ENCODE measurements around the gene ANKRD36. TPM values are rescaled to one million over a fixed set of nuclear protein-coding genes. Genes with fewer than 3 reads are reported as not detected.
"Not testable (repeated sequence)": the region's sequence is repeated elsewhere in the genome, so short reads cannot be mapped to it uniquely, and the experiment has no call there.

ANKRD36 gene
- 10 to 100 TPM; 18.8 to 20.4 TPM for total RNA-seq
- 11.2 TPM for polyA plus RNA-seq

GRCh38 chr2:97113050-97113881 is at the start of gene ANKRD36:
Gene ANKRD36, plus strand, starts transcription at chr2:97113153. Its CDS starts 587 bp downstream, at chr2:97113740.
- not testable (repeated sequence) for H3K4me1 ChIP-seq (ENCODE audit: insufficient read depth, low read length); H3K4me1 Mint-ChIP-seq; H3K27me3 ChIP-seq (ENCODE audit: insufficient read depth, low read length, poor library complexity, severe bottlenecking); H3K36me3 ChIP-seq (ENCODE audit: insufficient read depth, low read length); H3K9me3 Mint-ChIP-seq; H3K9me3 ChIP-seq (ENCODE audit: low read length)
- peak within 1 kb of the TSS; percentile 94 to 99 (median 98) for H3K27ac Mint-ChIP-seq
- DNase-seq = peak; percentile 76 to 90 (median 86)
- Histone ChIP-seq H3K27ac (ENCODE audit: low read depth, low read length) (peak within 1 kb of the TSS; percentile 72), H3K4me3 (ENCODE audit: low read length) (peak within 1 kb of the TSS; percentile 83)
- H3K36me3 Mint-ChIP-seq = peaks cover 0 to 11% (median 0%) of the 10 kb centered on the region in 3 donors
- CTCF ChIA-PET = interaction anchor here (0.7 to 2.9 kb wide), 13 partner anchors 9 to 515 kb away, joined by 3 to 22 read pairs (median 4); partner anchors contain the start of gene ANKRD39
- POLR2A ChIA-PET = interaction anchor here (1.3 to 1.6 kb wide), 2 partner anchors 150 to 255 kb away, joined by 4 to 8 read pairs; partner anchors contain the start of gene ANKRD39
- H3K4me3 Mint-ChIP-seq = peak within 1 kb of the TSS; percentile 98 to 100 (median 99)
- H3K27me3 Mint-ChIP-seq = peaks cover 11 to 22% of the 10 kb centered on the region in 2 donors

DNA sequence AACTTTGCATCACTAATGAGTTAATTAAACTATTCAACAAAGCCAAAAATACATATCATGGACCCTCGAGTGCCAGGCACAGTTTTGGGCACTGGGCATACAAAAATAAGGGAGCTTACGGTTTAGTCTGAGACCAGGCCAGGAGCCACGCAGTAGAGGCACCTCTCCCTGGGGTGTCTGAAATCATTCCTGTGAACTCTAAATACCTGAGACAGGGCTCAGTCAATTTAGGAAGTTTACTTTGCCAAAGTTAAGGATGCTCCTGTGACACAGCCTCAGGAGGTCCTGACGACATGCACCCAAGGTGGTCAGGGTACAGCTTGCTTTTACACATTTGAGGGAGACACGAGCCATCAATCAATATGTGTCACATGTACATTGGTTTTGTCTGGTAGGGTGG is 46.9 kb upstream of the ANKRD36 start:
- H3K27me3 ChIP-seq (ENCODE audit: insufficient read depth, low read length, poor library complexity, severe bottlenecking); H3K36me3 Mint-ChIP-seq; H3K4me3 ChIP-seq (ENCODE audit: low read length); CTCF ChIA-PET; H3K36me3 ChIP-seq (ENCODE audit: insufficient read depth, low read length); DNase-seq; H3K9me3 Mint-ChIP-seq; POLR2A ChIA-PET; H3K27ac ChIP-seq (ENCODE audit: low read depth, low read length); H3K4me1 ChIP-seq (ENCODE audit: insufficient read depth, low read length); H3K4me3 Mint-ChIP-seq; H3K27ac Mint-ChIP-seq; H3K4me1 Mint-ChIP-seq; H3K9me3 ChIP-seq (ENCODE audit: low read length): not testable (repeated sequence)
- peaks cover 9 to 22% of the 10 kb centered on the region in 2 donors for H3K27me3 Mint-ChIP-seq

- ChIA-PET POLR2A (no interaction called here), CTCF (no interaction called here)
- H3K9me3 Mint-ChIP-seq = no peaks in the 10 kb centered on the region
- H3K36me3 Mint-ChIP-seq = no peaks in the 10 kb centered on the region
- peaks cover 9 to 22% of the 10 kb centered on the region in 2 donors for H3K27me3 Mint-ChIP-seq
- H3K27ac Mint-ChIP-seq = no peak overlapping the region
- no peak overlapping the region for H3K4me3 ChIP-seq (ENCODE audit: low read length)
- no peak for DNase-seq
- H3K4me1 ChIP-seq (ENCODE audit: insufficient read depth, low read length) = no peaks in the 10 kb centered on the region
- no peaks in the 10 kb centered on the region for H3K27me3 ChIP-seq (ENCODE audit: insufficient read depth, low read length, poor library complexity, severe bottlenecking)
- H3K4me1 Mint-ChIP-seq = no peaks in the 10 kb centered on the region
- no peaks in the 10 kb centered on the region for H3K9me3 ChIP-seq (ENCODE audit: low read length)
- no peak overlapping the region for H3K27ac ChIP-seq (ENCODE audit: low read depth, low read length)
- H3K36me3 ChIP-seq (ENCODE audit: insufficient read depth, low read length) = no peaks in the 10 kb centered on the region
- H3K4me3 Mint-ChIP-seq = no peak overlapping the region
These were observed 45.5 kb upstream of the ANKRD36 start for GRCh38 chr2:97067279-97068004.

GRCh38 chr2:97068074-97068473 is 44.9 kb upstream of the ANKRD36 start:
- Histone ChIP-seq H3K27me3 (ENCODE audit: insufficient read depth, low read length, poor library complexity, severe bottlenecking) (no peaks in the 10 kb centered on the region), H3K4me1 (ENCODE audit: insufficient read depth, low read length) (no peaks in the 10 kb centered on the region), H3K27ac (ENCODE audit: low read depth, low read length) (no peak overlapping the region), H3K36me3 (ENCODE audit: insufficient read depth, low read length) (no peaks in the 10 kb centered on the region), H3K9me3 (ENCODE audit: low read length) (no peaks in the 10 kb centered on the region), H3K4me3 (ENCODE audit: low read length) (no peak overlapping the region)
- DNase-seq = no peak
- Mint-ChIP-seq H3K36me3 (no peaks in the 10 kb centered on the region), H3K4me3 (no peak overlapping the region), H3K27me3 (peaks cover 9 to 18% of the 10 kb centered on the region in 2 donors), H3K27ac (no peak overlapping the region), H3K9me3 (no peaks in the 10 kb centered on the region), H3K4me1 (no peaks in the 10 kb centered on the region)
- CTCF ChIA-PET = no interaction called here
- POLR2A ChIA-PET = no interaction called here

DNA sequence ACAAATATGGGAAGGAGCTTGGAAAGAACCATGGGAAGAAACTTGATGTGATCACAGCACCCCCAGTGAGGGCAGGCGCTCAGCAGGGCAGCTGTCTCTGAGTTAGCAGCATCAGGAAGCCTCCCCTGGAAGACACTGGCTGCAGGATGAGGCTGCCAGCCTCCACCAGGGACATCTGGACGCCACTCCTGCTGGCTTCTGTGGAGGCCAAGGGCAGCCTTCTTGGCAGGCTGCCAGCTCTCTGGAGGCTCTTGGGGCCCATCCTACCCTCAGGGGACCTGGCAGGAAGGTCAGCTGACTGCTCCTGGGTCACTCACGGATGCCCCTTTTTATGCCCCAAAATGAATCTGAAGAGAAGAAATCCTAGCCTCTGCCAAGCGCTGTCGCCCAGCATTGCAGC is 44.2 kb upstream of the ANKRD36 start:
- POLR2A ChIA-PET; CTCF ChIA-PET; H3K27ac Mint-ChIP-seq; H3K9me3 Mint-ChIP-seq; H3K27ac ChIP-seq (ENCODE audit: low read depth, low read length); H3K9me3 ChIP-seq (ENCODE audit: low read length); DNase-seq; H3K36me3 Mint-ChIP-seq; H3K4me3 ChIP-seq (ENCODE audit: low read length); H3K36me3 ChIP-seq (ENCODE audit: insufficient read depth, low read length); H3K4me3 Mint-ChIP-seq; H3K4me1 Mint-ChIP-seq; H3K4me1 ChIP-seq (ENCODE audit: insufficient read depth, low read length); H3K27me3 ChIP-seq (ENCODE audit: insufficient read depth, low read length, poor library complexity, severe bottlenecking): not testable (repeated sequence)
- peaks cover 9 to 18% of the 10 kb centered on the region in 2 donors for H3K27me3 Mint-ChIP-seq

DNA sequence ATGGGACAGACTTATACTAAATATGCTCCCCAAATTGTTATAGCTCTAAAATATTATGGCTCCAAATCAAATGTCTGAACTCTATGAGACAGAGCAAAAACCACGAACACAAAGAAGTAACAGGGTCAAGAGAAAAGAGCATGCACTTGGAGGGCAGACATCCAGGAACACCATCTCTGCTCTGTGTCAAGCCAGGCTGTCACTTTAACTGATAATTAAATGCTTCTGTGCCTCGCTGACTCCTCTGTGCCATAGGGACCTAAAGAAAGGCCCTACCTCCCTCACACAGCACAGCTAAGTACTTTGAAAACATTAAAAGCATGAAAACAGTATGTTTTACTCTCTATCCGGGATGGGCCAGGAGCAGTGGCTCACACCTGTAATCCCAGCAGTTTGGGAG is 42.0 kb upstream of the ANKRD36 start:
- POLR2A ChIA-PET; H3K4me3 Mint-ChIP-seq; H3K27me3 ChIP-seq (ENCODE audit: insufficient read depth, low read length, poor library complexity, severe bottlenecking); CTCF ChIA-PET; H3K4me1 ChIP-seq (ENCODE audit: insufficient read depth, low read length); H3K4me3 ChIP-seq (ENCODE audit: low read length); H3K27ac Mint-ChIP-seq; H3K4me1 Mint-ChIP-seq; H3K9me3 Mint-ChIP-seq; H3K36me3 Mint-ChIP-seq; DNase-seq; H3K27ac ChIP-seq (ENCODE audit: low read depth, low read length); H3K36me3 ChIP-seq (ENCODE audit: insufficient read depth, low read length); H3K9me3 ChIP-seq (ENCODE audit: low read length): not testable (repeated sequence)
- H3K27me3 Mint-ChIP-seq = peaks cover 10 to 19% of the 10 kb centered on the region in 2 donors

DNA sequence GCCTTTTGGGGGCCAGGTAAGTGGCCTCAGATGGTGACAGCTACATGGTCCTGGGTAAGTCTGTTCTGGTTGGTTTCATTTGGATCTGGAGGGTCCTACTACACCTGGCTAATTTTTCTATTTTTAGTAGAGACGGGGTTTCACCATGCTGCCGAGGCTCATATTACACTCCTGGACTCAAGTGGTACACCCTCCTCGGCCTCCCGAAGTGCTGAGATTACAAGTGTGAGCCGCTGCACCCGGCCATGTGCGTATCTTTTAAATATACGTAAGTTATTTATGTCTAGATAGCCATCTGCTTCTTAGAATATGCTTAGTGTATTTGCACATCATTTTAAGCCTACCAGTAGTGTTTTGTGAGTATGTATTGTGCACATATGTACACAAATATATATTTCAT is 35.7 kb upstream of the ANKRD36 start:
- H3K27ac ChIP-seq (ENCODE audit: low read depth, low read length); H3K9me3 ChIP-seq (ENCODE audit: low read length); H3K9me3 Mint-ChIP-seq; H3K36me3 ChIP-seq (ENCODE audit: insufficient read depth, low read length); DNase-seq; H3K4me1 ChIP-seq (ENCODE audit: insufficient read depth, low read length); H3K4me3 Mint-ChIP-seq; H3K4me3 ChIP-seq (ENCODE audit: low read length); CTCF ChIA-PET; H3K4me1 Mint-ChIP-seq; H3K27ac Mint-ChIP-seq; H3K36me3 Mint-ChIP-seq; POLR2A ChIA-PET; H3K27me3 ChIP-seq (ENCODE audit: insufficient read depth, low read length, poor library complexity, severe bottlenecking): not testable (repeated sequence)
- H3K27me3 Mint-ChIP-seq = peaks cover 5 to 14% of the 10 kb centered on the region in 2 donors

DNA sequence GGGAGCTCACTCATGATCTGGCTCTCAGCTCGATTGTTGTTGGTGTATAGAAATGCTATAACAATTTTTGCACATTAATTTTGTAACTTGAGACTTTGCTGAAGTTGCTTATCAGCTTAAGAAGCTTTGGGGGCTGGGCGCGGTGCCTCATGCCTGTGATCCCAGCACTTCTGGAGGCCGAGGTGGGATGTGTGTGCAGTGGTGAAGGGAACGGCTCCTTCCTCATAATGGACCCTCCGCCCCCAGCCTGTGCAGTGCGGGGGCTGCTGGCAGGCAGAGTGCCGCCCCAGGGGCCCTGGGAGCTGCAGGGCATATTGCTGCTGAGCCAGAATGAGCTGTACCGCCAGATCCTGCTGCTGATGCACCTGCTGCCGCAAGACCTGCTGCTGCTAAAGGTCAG is 32.1 kb upstream of the ANKRD36 start:
- H3K27ac Mint-ChIP-seq; POLR2A ChIA-PET; H3K27ac ChIP-seq (ENCODE audit: low read depth, low read length); H3K36me3 Mint-ChIP-seq; CTCF ChIA-PET; H3K9me3 Mint-ChIP-seq; H3K4me3 Mint-ChIP-seq; H3K27me3 ChIP-seq (ENCODE audit: insufficient read depth, low read length, poor library complexity, severe bottlenecking); H3K27me3 Mint-ChIP-seq; H3K4me1 ChIP-seq (ENCODE audit: insufficient read depth, low read length); H3K36me3 ChIP-seq (ENCODE audit: insufficient read depth, low read length); H3K9me3 ChIP-seq (ENCODE audit: low read length); DNase-seq; H3K4me1 Mint-ChIP-seq; H3K4me3 ChIP-seq (ENCODE audit: low read length): not testable (repeated sequence)

Measured in CD8-positive, alpha-beta memory T cell (primary cell).